Measurements from ENCODE around the gene FGFRL1. TPM values are rescaled to one million over a fixed set of nuclear protein-coding genes. Genes with fewer than 3 reads are reported as not detected.

The FGFRL1 gene
- 68.7 TPM for polyA plus RNA-seq (2013, experiment 1 of 2; ENCODE audit: insufficient read length)
- 53.3 TPM for polyA plus RNA-seq (2013, experiment 2 of 2; ENCODE audit: insufficient read length)

- peak; percentile 89 for DNase-seq
Observed at GRCh38 chr4:1011022-1011665, at the start of gene FGFRL1. Gene FGFRL1 (plus strand): TSS chr4:1011626. CDS start chr4:1012486, 860 bp downstream.

GRCh38 chr4:962231-963208, 48.9 kb upstream of the FGFRL1 start:
- no peak for DNase-seq

GRCh38 chr4:963276-964225, 47.9 kb upstream of the FGFRL1 start:
- DNase-seq: no peak

GRCh38 chr4:964346-965025, 46.9 kb upstream of the FGFRL1 start:
- DNase-seq: no peak

- no peak for DNase-seq
Observed at GRCh38 chr4:965048-965765, 46.2 kb upstream of the FGFRL1 start.

GRCh38 chr4:965766-966134, 45.7 kb upstream of the FGFRL1 start:
- no peak for DNase-seq

- DNase-seq: no peak
Observed at GRCh38 chr4:966266-967112, 44.9 kb upstream of the FGFRL1 start.

- DNase-seq: no peak
Observed at GRCh38 chr4:967113-968104, 44.0 kb upstream of the FGFRL1 start.

GRCh38 chr4:968221-968620, 43.2 kb upstream of the FGFRL1 start:
- no peak for DNase-seq

GRCh38 chr4:968621-969394, 42.6 kb upstream of the FGFRL1 start:
- no peak for DNase-seq

- DNase-seq: no peak
Observed at GRCh38 chr4:970046-970745, 41.2 kb upstream of the FGFRL1 start.

- DNase-seq: no peak
Observed at GRCh38 chr4:970854-971520, 40.4 kb upstream of the FGFRL1 start.

- no peak for DNase-seq
Observed at GRCh38 chr4:971666-972500, 39.5 kb upstream of the FGFRL1 start.

- peak; percentile 12 for DNase-seq
Observed at GRCh38 chr4:972651-973424, 38.6 kb upstream of the FGFRL1 start.

All from fibroblast of skin of back (primary cell).